ENCODE measurements around the gene SLC30A3. TPM values are rescaled to one million over a fixed set of nuclear protein-coding genes. Genes with fewer than 3 reads are reported as not detected.

The SLC30A3 gene
- total RNA-seq, 1 donor from 2014 or later: 0.08 TPM

GRCh38 chr2:27243391-27244130, 19.3 kb downstream of the SLC30A3 start:
- Histone ChIP-seq H3K4me3 (ENCODE audit: low read depth, low read length) (no peak overlapping the region), H3K36me3 (ENCODE audit: control insufficient read depth, insufficient read depth, low read length) (peaks cover 7% of the 10 kb centered on the region), H3K27me3 (ENCODE audit: control insufficient read depth, insufficient read depth, low read length) (no peaks in the 10 kb centered on the region)
- no peak for DNase-seq (ENCODE audit: low read depth)
- no peak for TF ChIP-seq CTCF (IDR thresholded peaks at IDR 0.05; ENCODE audit: insufficient read depth, low read length, poor library complexity, severe bottlenecking)

DNA sequence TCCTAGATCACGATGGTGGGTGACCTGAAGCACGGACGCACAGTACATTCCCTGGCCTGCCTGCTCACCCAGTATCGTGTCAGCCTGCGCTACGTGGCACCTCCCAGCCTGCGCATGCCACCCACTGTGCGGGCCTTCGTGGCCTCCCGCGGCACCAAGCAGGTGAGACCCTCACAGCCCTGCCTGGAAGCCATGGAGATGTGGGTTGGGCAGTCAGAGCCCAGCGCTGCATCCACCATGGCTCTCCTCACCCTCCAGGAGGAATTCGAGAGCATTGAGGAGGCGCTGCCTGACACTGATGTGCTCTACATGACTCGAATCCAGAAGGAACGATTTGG, 20.3 kb downstream of the SLC30A3 start:
- no peak overlapping the region for H3K4me3 ChIP-seq (ENCODE audit: low read depth, low read length)
- peaks cover 8% of the 10 kb centered on the region for H3K36me3 ChIP-seq (ENCODE audit: control insufficient read depth, insufficient read depth, low read length)
- DNase-seq (ENCODE audit: low read depth): no peak
- H3K27me3 ChIP-seq (ENCODE audit: control insufficient read depth, insufficient read depth, low read length): no peaks in the 10 kb centered on the region
- no peak for TF ChIP-seq CTCF (IDR thresholded peaks at IDR 0.05; ENCODE audit: insufficient read depth, low read length, poor library complexity, severe bottlenecking)

GRCh38 chr2:27241761-27242613, 20.9 kb downstream of the SLC30A3 start:
- no peak for TF ChIP-seq CTCF (IDR thresholded peaks at IDR 0.05; ENCODE audit: insufficient read depth, low read length, poor library complexity, severe bottlenecking)
- H3K4me3 ChIP-seq (ENCODE audit: low read depth, low read length): no peak overlapping the region
- DNase-seq (ENCODE audit: low read depth): no peak
- no peaks in the 10 kb centered on the region for H3K27me3 ChIP-seq (ENCODE audit: control insufficient read depth, insufficient read depth, low read length)
- H3K36me3 ChIP-seq (ENCODE audit: control insufficient read depth, insufficient read depth, low read length): peaks cover 8% of the 10 kb centered on the region

DNA sequence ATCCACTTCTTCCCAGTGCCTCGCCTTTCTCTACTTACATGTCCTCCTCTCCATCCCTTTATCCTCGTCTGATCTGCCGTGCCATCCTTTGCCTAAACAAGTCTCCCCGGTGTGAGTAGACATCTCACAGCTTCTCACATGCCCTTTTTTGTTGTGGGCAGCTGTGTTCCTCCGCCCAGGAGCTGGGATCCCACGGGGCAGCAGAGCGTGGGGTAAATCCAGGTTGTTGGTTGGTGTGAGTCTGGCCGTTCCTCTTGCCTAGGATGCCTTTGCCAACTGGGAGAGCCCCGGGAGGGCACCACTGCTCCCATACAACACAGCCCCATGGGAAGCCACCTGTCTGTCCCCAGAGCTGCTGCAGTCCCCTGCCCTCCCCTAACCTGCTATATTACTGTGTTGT, 22.4 kb downstream of the SLC30A3 start:
- Histone ChIP-seq H3K4me3 (ENCODE audit: low read depth, low read length) (no peak overlapping the region), H3K36me3 (ENCODE audit: control insufficient read depth, insufficient read depth, low read length) (peaks cover 8% of the 10 kb centered on the region)
- TF ChIP-seq CTCF (IDR thresholded peaks at IDR 0.05; ENCODE audit: insufficient read depth, low read length, poor library complexity, severe bottlenecking): no peak

GRCh38 chr2:27238976-27239375, 23.9 kb downstream of the SLC30A3 start:
- H3K4me3 ChIP-seq (ENCODE audit: low read depth, low read length): no peak overlapping the region
- no peak for DNase-seq (ENCODE audit: low read depth)
- peaks cover 10% of the 10 kb centered on the region for H3K36me3 ChIP-seq (ENCODE audit: control insufficient read depth, insufficient read depth, low read length)
- H3K27me3 ChIP-seq (ENCODE audit: control insufficient read depth, insufficient read depth, low read length): no peaks in the 10 kb centered on the region
- no peak for TF ChIP-seq CTCF (IDR thresholded peaks at IDR 0.05; ENCODE audit: insufficient read depth, low read length, poor library complexity, severe bottlenecking)

More for the DNA sequence above, 22.4 kb downstream of the SLC30A3 start:
- no peak for DNase-seq (ENCODE audit: low read depth)
- H3K27me3 ChIP-seq (ENCODE audit: control insufficient read depth, insufficient read depth, low read length): no peaks in the 10 kb centered on the region

Data from kidney epithelial cell (primary cell).